ENCODE results near the gene EFEMP1. TPM values are rescaled to one million over a fixed set of nuclear protein-coding genes. Genes with fewer than 3 reads are reported as not detected.

Gene EFEMP1
- total and polyA plus RNA-seq, 9 of the 15 experiments (the other 6 are each of a cell fraction or from before 2014, with no cell fraction given): 0.05 to 6.2 (median 0.22) TPM

- TF ChIP-seq KDM4B (IDR thresholded peaks at IDR 0.05; ENCODE audit: borderline replicate concordance in 2 of 2, low read depth in 1 of 2): no peak
- TF ChIP-seq SNIP1 (IDR thresholded peaks at IDR 0.05; ENCODE audit: low read depth): no peak
Observed at GRCh38 chr2:55844986-55845385, 78.6 kb downstream of the EFEMP1 start (continued).

- no peaks in the 10 kb centered on the region for H3K9me1 ChIP-seq (ENCODE audit: control insufficient read depth, insufficient read depth, low read length)
- WGBS (ENCODE audit: insufficient coverage, low coverage, missing lambda C conversion rate): 0% methylated on average over 1 of the region's 1 CpG
- no peak overlapping the region for H3K9ac ChIP-seq (ENCODE audit: insufficient read depth in 1 of 2, low read depth in 2 of 2, low read length in 2 of 2)
- DNase-seq (ENCODE audit: extremely low read depth in 1 of 4, low spot score in 3 of 4) (no peak), ATAC-seq (no peak), FAIRE-seq (no peak)
- H3K4me2 ChIP-seq (ENCODE audit: insufficient read depth, low read length): no peak overlapping the region
- H3K79me2 ChIP-seq (ENCODE audit: control insufficient read depth, insufficient read depth, low read length): no peaks in the 10 kb centered on the region
- ChIA-PET POLR2A (no interaction called here), CTCF (ENCODE audit: low intra/inter-chr PET ratio) (no interaction called here)
- H3K9me3 ChIP-seq (replicated peaks; ENCODE audit: control insufficient read depth, insufficient read depth, low read depth, low read length): no peaks in the 10 kb centered on the region
- intact Hi-C loops (cut with micrococcal nuclease): no loop called here
- in situ Hi-C loops (cut with MboI): no loop called here
- TF ChIP-seq ZNF76 (CRISPR knock-in tag; IDR thresholded peaks at IDR 0.05; ENCODE audit: borderline replicate concordance) (no peak), WHSC1 (IDR thresholded peaks at IDR 0.05; ENCODE audit: low read length) (no peak), ZNF324 (CRISPR knock-in tag; IDR thresholded peaks at IDR 0.05) (no peak), ETV6 (IDR thresholded peaks at IDR 0.05; ENCODE audit: borderline replicate concordance in 1 of 2, low read depth in 2 of 2, low read length in 1 of 2) (no peak), ETV6 (CRISPR knock-in tag; IDR thresholded peaks at IDR 0.05; ENCODE audit: borderline replicate concordance) (no peak), GATAD2A (IDR thresholded peaks at IDR 0.05) (no peak), PTTG1 (tag; IDR thresholded peaks at IDR 0.05; ENCODE audit: low read depth) (no peak), LEF1 (IDR thresholded peaks at IDR 0.05) (no peak), PRMT5 (CRISPR knock-in tag; IDR thresholded peaks at IDR 0.05) (no peak), ZNF75A (CRISPR knock-in tag; IDR thresholded peaks at IDR 0.05) (no peak), ZC3H4 (CRISPR knock-in tag; IDR thresholded peaks at IDR 0.05; ENCODE audit: borderline replicate concordance) (no peak), HBP1 (CRISPR knock-in tag; IDR thresholded peaks at IDR 0.05) (no peak), ARNT (IDR thresholded peaks at IDR 0.05) (no peak), ZNF23 (CRISPR knock-in tag; IDR thresholded peaks at IDR 0.05) (no peak)
- H2AFZ ChIP-seq (ENCODE audit: low read depth, low read length): no peak overlapping the region
- H3K4me1 ChIP-seq (replicated peaks in 1 of 2; ENCODE audit: control insufficient read depth in 2 of 2, insufficient read depth in 2 of 2, low read length in 2 of 2): peaks cover 0 to 6% of the 10 kb centered on the region in 2 experiments; a peak in 1 of 5 replicates
- no peaks in the 10 kb centered on the region for H3K27me3 ChIP-seq (ENCODE audit: control insufficient read depth in 2 of 2, insufficient read depth in 2 of 2, low read length in 2 of 2)
- H4K20me1 ChIP-seq (replicated peaks; ENCODE audit: control insufficient read depth, insufficient read depth, low read length): no peaks in the 10 kb centered on the region
- no peak overlapping the region for H3K4me3 ChIP-seq
- no peak overlapping the region for H3K27ac ChIP-seq (ENCODE audit: extremely low read depth, low read depth, low read length)
- no peaks in the 10 kb centered on the region for H3K36me3 ChIP-seq (ENCODE audit: control insufficient read depth, insufficient read depth, low read length)
- BruUV-seq (replicated peaks): no TSS peak
Observed at GRCh38 chr2:55843994-55844345, 79.6 kb downstream of the EFEMP1 start.

All from K562 (cell line).